ENCODE data around the gene DGCR2. TPM values are rescaled to one million over a fixed set of nuclear protein-coding genes. Genes with fewer than 3 reads are reported as not detected.
A peak's percentile ranks its signal among the peaks of the same experiment; 100 is the strongest.

DGCR2 gene
- total and polyA plus RNA-seq, 2 experiments from 2014 or later = 18.5 to 83.0 TPM

DNA sequence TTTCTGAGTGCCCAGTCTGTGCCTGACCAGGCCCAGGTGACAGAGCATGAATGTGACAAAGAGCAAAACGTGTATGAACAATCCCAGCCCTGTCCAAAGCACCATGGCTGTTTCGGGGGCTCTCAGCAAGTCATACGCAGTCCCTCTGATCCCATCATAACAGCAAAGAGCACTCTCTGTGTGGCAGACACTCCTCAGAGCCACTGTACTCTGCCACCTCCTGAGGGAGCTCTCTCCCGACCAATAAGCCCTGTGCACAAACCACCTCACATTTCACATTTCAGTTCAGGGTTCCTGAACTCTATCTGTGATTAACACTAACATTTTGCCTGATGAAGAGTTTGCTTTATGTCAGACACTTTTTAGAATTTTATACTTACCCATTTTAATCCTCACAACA is 6.6 kb downstream of the DGCR2 start:
- Mint-ChIP-seq H3K4me3 (no peak overlapping the region; the same call in 2 of the 3 replicates), H3K9me3 (no peaks in the 10 kb centered on the region; the same call in 2 of the 3 replicates), H3K27me3 (ENCODE audit: insufficient read depth, low read depth, poor library complexity) (peaks cover 8% of the 10 kb centered on the region), H3K4me1 (peaks cover 23% of the 10 kb centered on the region), H3K36me3 (ENCODE audit: low read depth) (peaks cover 3% of the 10 kb centered on the region; the same call in 2 of the 3 replicates), H3K27ac (no peak overlapping the region)
- Histone ChIP-seq H3K27me3 (ENCODE audit: insufficient read depth) (no peaks in the 10 kb centered on the region), H3K4me2 (no peak overlapping the region), H2AFZ (no peak overlapping the region), H3K4me1 (ENCODE audit: insufficient read depth) (peaks cover 13% of the 10 kb centered on the region), H3K4me3 (no peak overlapping the region), H4K20me1 (replicated peaks; ENCODE audit: insufficient read depth) (peaks cover 48% of the 10 kb centered on the region), H3K79me2 (replicated peaks; ENCODE audit: insufficient read depth) (peaks cover 100% of the 10 kb centered on the region), H3F3A (replicated peaks; ENCODE audit: low read depth) (no peaks in the 10 kb centered on the region), H3K36me3 (ENCODE audit: insufficient read depth) (no peaks in the 10 kb centered on the region), H3K27ac (ENCODE audit: low read depth) (no peak overlapping the region), H3K9me2 (ENCODE audit: insufficient read depth) (no peaks in the 10 kb centered on the region)
- ATAC-seq (peak; percentile 56), DNase-seq (ENCODE audit: low spot score) (no peak)
- TF ChIP-seq POLR2AphosphoS5 (IDR thresholded peaks at IDR 0.05; ENCODE audit: low read depth) = no peak
- TF ChIP-seq, protein P1, sequence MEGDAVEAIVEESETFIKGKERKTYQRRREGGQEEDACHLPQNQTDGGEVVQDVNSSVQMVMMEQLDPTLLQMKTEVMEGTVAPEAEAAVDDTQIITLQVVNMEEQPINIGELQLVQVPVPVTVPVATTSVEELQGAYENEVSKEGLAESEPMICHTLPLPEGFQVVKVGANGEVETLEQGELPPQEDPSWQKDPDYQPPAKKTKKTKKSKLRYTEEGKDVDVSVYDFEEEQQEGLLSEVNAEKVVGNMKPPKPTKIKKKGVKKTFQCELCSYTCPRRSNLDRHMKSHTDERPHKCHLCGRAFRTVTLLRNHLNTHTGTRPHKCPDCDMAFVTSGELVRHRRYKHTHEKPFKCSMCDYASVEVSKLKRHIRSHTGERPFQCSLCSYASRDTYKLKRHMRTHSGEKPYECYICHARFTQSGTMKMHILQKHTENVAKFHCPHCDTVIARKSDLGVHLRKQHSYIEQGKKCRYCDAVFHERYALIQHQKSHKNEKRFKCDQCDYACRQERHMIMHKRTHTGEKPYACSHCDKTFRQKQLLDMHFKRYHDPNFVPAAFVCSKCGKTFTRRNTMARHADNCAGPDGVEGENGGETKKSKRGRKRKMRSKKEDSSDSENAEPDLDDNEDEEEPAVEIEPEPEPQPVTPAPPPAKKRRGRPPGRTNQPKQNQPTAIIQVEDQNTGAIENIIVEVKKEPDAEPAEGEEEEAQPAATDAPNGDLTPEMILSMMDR (conservative IDR thresholded peaks at IDR 0.05; ENCODE audit: low read depth in 2 of 2) = peak in 1 of 2 experiments; percentile 41; a peak in 2 of 4 replicates

DNA sequence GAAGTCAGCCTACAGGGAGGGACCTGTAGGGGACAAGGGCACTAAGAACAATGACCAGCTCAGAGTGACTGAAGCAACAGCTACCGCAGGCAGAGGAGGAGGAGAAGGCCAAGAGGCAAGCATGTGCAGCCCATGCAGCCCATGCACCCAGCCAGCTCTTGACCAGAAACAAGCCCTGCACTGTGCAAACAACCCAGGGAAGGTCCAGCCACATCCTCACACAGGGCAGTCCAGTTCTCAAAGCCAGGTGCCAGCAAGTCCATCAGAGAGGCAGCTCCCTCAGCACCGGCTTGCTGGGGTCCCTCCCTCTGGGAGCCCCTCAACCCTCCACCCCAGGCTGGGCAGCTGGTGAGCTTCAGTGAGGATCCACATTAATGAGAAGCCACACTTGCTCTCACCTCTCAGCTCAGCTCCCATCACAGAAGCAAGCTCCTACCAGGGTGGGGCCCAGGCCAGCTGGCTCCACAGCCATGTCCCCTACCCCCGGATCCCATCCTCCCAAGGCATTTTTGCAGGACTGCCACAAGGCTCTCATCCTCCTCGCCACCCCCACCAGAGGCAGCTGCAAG is 7.1 kb downstream of the DGCR2 start:
- H3F3A ChIP-seq (replicated peaks; ENCODE audit: low read depth) = no peaks in the 10 kb centered on the region
- H3K4me2 ChIP-seq = no peak overlapping the region
- H4K20me1 ChIP-seq (replicated peaks; ENCODE audit: insufficient read depth) = peaks cover 48% of the 10 kb centered on the region
- H3K4me3 ChIP-seq = no peak overlapping the region
- Mint-ChIP-seq H3K27ac (no peak overlapping the region), H3K4me3 (no peak overlapping the region), H3K4me1 (peaks cover 21% of the 10 kb centered on the region), H3K36me3 (ENCODE audit: low read depth) (peaks cover 3% of the 10 kb centered on the region; the same call in 2 of the 3 replicates), H3K27me3 (ENCODE audit: insufficient read depth, low read depth, poor library complexity) (peaks cover 6% of the 10 kb centered on the region), H3K9me3 (no peaks in the 10 kb centered on the region; the same call in 2 of the 3 replicates)
- no peak overlapping the region for H2AFZ ChIP-seq
- peaks cover 100% of the 10 kb centered on the region for H3K79me2 ChIP-seq (replicated peaks; ENCODE audit: insufficient read depth)
- peaks cover 18% of the 10 kb centered on the region for H3K4me1 ChIP-seq (ENCODE audit: insufficient read depth)
- no peaks in the 10 kb centered on the region for H3K9me2 ChIP-seq (ENCODE audit: insufficient read depth)
- no peaks in the 10 kb centered on the region for H3K36me3 ChIP-seq (ENCODE audit: insufficient read depth)
- DNase-seq (ENCODE audit: low spot score) = no peak
- no peaks in the 10 kb centered on the region for H3K27me3 ChIP-seq (ENCODE audit: insufficient read depth)
- no peak for ATAC-seq
- no peak overlapping the region for H3K27ac ChIP-seq (ENCODE audit: low read depth)
- no peak for TF ChIP-seq CREB1 (CRISPR knock-in tag; IDR thresholded peaks at IDR 0.05; ENCODE audit: low read depth)
- no peak for TF ChIP-seq NANOG (IDR thresholded peaks at IDR 0.05; ENCODE audit: borderline replicate concordance)
- TF ChIP-seq, protein P2, sequence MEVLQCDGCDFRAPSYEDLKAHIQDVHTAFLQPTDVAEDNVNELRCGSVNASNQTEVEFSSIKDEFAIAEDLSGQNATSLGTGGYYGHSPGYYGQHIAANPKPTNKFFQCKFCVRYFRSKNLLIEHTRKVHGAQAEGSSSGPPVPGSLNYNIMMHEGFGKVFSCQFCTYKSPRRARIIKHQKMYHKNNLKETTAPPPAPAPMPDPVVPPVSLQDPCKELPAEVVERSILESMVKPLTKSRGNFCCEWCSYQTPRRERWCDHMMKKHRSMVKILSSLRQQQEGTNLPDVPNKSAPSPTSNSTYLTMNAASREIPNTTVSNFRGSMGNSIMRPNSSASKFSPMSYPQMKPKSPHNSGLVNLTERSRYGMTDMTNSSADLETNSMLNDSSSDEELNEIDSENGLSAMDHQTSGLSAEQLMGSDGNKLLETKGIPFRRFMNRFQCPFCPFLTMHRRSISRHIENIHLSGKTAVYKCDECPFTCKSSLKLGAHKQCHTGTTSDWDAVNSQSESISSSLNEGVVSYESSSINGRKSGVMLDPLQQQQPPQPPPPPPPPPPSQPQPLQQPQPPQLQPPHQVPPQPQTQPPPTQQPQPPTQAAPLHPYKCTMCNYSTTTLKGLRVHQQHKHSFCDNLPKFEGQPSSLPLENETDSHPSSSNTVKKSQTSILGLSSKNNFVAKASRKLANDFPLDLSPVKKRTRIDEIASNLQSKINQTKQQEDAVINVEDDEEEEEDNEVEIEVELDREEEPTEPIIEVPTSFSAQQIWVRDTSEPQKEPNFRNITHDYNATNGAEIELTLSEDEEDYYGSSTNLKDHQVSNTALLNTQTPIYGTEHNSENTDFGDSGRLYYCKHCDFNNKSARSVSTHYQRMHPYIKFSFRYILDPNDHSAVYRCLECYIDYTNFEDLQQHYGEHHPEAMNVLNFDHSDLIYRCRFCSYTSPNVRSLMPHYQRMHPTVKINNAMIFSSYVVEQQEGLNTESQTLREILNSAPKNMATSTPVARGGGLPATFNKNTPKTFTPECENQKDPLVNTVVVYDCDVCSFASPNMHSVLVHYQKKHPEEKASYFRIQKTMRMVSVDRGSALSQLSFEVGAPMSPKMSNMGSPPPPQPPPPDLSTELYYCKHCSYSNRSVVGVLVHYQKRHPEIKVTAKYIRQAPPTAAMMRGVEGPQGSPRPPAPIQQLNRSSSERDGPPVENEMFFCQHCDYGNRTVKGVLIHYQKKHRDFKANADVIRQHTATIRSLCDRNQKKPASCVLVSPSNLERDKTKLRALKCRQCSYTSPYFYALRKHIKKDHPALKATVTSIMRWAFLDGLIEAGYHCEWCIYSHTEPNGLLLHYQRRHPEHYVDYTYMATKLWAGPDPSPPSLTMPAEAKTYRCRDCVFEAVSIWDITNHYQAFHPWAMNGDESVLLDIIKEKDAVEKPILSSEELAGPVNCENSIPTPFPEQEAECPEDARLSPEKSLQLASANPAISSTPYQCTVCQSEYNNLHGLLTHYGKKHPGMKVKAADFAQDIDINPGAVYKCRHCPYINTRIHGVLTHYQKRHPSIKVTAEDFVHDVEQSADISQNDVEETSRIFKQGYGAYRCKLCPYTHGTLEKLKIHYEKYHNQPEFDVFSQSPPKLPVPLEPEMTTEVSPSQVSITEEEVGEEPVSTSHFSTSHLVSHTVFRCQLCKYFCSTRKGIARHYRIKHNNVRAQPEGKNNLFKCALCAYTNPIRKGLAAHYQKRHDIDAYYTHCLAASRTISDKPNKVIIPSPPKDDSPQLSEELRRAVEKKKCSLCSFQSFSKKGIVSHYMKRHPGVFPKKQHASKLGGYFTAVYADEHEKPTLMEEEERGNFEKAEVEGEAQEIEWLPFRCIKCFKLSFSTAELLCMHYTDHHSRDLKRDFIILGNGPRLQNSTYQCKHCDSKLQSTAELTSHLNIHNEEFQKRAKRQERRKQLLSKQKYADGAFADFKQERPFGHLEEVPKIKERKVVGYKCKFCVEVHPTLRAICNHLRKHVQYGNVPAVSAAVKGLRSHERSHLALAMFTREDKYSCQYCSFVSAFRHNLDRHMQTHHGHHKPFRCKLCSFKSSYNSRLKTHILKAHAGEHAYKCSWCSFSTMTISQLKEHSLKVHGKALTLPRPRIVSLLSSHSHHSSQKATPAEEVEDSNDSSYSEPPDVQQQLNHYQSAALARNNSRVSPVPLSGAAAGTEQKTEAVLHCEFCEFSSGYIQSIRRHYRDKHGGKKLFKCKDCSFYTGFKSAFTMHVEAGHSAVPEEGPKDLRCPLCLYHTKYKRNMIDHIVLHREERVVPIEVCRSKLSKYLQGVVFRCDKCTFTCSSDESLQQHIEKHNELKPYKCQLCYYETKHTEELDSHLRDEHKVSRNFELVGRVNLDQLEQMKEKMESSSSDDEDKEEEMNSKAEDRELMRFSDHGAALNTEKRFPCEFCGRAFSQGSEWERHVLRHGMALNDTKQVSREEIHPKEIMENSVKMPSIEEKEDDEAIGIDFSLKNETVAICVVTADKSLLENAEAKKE (CRISPR knock-in tag; IDR thresholded peaks at IDR 0.05) = no peak
- no peak for TF ChIP-seq ZNF331 (CRISPR knock-in tag; IDR thresholded peaks at IDR 0.05; ENCODE audit: low read depth)
- TF ChIP-seq EZH2phosphoT487 (IDR thresholded peaks at IDR 0.05; ENCODE audit: unreplicated experiment) = no peak
- TF ChIP-seq, protein P1 (conservative IDR thresholded peaks at IDR 0.05; ENCODE audit: low read depth in 2 of 2) = no peak
- TF ChIP-seq, protein P3, sequence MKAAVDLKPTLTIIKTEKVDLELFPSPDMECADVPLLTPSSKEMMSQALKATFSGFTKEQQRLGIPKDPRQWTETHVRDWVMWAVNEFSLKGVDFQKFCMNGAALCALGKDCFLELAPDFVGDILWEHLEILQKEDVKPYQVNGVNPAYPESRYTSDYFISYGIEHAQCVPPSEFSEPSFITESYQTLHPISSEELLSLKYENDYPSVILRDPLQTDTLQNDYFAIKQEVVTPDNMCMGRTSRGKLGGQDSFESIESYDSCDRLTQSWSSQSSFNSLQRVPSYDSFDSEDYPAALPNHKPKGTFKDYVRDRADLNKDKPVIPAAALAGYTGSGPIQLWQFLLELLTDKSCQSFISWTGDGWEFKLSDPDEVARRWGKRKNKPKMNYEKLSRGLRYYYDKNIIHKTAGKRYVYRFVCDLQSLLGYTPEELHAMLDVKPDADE (IDR thresholded peaks at IDR 0.05) = no peak
- no peak for TF ChIP-seq EZH2 (IDR thresholded peaks at IDR 0.05; ENCODE audit: low read depth, unreplicated experiment)
- TF ChIP-seq ZNF114 (CRISPR knock-in tag; IDR thresholded peaks at IDR 0.05) = no peak

Measured in GM23338 (cell line).